ENCODE measurements around the gene PTPRG. TPM values are rescaled to one million over a fixed set of nuclear protein-coding genes. Genes with fewer than 3 reads are reported as not detected.

PTPRG gene
- total RNA-seq, 1 donor from 2014 or later, result 0.84 TPM

DNA sequence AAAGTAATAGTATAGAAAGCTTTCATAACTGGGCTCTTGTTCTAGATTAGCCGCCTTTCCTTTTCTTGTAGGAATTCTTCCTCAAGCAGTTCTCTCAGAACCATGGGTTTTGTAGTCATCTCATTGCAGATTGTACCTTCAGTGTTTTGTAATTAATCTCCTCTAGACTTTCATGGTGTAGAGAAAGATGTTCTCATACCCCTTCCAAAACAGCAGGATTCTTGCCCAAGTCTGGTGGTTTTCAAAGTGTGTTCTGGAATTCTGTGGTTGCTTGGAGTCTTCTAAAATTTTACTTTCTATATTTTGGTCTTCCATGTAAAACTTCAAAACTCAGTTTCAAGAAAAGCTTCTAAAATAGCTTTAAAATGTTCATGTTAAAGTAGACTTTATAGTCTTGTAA, 293.8 kb downstream of the PTPRG start:
- intact Hi-C loops (cut with micrococcal nuclease), result no loop called here

DNA sequence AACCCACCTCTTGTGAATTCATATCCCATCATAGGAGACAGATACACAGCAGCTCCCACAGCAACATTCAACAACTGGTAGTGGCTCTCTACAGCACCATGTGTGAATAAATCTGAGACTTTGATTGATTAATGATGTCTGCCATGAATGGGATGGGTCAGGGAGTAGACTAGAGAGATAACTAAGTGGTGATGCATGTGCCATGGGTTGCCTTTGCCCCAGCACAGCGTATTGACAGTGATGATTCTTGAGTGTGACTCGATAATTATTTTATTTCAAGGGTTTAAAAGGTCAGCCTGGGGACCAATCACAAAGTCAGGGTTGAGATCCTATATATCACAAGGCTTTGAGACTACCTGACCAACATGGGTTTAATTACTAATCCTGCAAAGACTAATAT, 295.9 kb downstream of the PTPRG start:
- intact Hi-C loops (cut with micrococcal nuclease), result no loop called here

DNA sequence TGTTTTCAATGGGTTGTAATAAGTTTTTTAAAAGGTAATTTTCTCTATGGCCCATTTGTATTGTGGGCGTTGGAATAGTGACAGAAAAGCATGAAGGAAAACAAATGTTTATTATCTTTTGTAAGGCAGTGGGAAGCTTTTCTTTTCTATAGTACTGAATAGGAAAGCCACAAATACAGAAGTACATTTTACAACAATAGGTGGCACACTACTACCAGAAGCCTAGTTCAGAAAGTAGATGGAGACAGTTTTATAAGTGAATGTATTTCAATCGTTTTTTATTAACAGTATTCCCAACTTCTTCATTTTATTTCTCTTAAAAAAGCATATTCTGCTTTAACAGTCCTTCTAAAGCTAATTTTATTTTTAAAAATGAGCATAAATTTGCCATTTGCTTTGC, 296.7 kb downstream of the PTPRG start:
- intact Hi-C loops (cut with micrococcal nuclease), result no loop called here

DNA sequence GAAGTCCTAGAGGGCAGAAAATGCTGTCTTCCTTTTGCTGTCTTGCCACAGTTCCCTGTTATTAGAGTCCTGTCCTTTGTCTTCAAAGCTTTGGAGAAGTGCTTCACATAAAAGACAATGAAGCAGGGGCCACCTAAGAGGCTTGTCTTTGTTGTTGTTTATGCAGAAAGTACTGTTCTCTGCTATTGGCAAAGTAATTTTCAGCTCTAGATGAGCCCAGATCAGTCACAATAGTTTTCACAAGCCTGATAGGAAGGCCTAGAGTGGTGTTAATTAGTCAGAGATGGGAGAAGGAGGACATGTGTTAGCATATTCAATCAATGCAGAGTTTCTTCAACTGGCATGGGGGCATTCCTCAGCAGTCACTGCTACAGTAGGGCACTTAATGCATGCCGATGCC, 300.0 kb downstream of the PTPRG start:
- intact Hi-C loops (cut with micrococcal nuclease), result no loop called here

DNA sequence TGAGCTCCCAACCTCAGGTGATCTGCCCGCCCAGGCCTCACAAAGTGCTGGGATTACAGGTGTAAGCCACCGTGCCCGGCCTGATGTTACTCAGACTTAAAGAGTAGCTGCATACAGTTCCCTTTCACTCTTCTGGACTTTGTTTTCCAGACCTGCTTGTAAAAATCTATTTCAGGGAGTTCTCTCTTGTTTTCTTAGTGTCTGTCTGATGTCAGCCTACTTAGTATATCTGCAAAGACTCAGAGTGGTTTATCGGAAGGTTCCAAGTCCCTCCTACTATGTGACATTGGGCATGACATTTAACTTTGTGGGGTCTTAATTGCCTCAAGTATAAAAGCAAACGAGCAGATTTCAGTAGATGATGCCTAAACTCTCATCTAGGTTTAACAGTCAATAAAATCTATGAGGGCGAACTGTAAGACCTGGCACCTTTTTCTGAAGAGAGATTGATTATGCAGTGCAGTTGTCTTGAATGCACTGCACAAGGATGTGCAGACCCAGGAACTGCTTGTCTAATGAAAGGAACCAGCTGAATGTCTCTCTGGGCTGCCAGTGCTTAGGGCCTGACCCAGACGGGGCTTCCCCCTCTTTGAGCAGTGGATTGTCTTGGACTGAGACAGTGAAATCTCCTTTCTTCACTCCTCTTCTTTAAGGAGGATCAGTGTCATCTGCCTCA, 301.4 kb downstream of the PTPRG start:
- intact Hi-C loops (cut with micrococcal nuclease), result no loop called here

DNA sequence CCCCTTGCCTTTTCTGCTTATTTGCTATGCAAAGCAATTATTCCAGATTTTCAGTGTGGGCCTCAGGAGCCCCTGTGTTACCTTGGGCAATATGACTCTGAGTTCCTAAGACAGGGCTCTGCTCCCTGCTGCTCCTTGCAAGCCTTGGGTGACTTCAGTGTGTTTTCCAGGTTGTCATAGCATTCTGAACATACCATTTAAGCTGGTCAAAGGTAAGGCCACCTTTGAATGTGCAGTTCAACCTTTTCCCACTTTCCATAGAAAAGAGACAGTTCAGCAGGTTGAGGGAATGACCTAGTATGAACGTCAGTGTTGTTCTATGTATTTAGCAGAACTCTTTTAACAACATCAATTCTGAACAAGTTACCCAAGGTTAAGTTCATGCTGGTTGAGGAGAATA, 302.2 kb downstream of the PTPRG start:
- intact Hi-C loops (cut with micrococcal nuclease), result no loop called here

DNA sequence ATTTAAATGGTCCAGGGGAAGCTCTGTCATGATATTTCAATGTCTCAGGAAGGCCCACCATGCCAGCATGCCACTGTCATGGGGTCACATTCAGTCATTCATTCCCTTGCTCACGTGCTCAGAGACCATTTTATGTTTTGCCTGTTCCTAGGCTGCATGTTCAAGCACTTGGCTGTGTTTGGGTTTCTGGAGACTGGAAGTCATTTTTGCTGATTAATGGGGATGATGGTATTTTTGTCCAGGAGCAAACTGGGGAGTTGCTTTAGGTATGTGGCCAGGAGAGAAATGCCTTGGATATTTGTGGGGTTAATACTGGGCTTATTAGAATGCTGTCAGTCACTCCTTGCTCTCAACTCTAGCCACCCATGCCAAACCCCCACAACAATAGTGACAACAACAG, 303.5 kb downstream of the PTPRG start:
- intact Hi-C loops (cut with micrococcal nuclease), result no loop called here

DNA sequence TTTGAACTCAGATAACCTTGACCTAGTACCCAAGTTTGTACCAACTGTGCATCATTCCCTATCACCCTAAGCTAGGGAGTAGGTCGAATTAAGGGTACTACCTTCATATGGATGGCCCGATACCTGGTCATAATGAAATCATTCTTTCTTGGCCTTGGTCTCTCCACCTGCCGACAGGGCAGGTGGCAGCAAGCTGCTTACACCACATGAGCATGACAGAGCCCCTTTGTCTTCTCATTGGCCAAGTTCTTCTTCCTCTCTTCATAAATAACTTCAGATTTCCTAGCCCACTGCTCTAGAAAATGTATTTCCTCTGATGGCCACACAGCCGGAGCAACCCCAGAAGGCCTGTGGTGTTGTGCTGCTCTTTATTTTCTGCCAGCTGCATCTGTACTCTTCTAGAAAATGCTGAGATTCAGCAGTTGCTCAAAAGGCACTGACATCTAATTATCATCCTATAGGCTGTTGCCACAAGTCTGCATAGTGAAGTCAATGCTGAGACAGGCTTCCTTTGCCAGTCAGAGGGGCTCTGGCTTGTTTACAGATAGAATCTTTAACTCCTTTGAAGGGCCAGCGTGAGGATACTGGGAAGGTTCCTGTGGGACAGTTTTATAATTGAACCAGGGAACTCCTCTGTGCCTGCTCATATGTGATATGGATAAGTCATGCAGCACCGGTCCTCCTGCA, 304.2 kb downstream of the PTPRG start:
- intact Hi-C loops (cut with micrococcal nuclease), result no loop called here

DNA sequence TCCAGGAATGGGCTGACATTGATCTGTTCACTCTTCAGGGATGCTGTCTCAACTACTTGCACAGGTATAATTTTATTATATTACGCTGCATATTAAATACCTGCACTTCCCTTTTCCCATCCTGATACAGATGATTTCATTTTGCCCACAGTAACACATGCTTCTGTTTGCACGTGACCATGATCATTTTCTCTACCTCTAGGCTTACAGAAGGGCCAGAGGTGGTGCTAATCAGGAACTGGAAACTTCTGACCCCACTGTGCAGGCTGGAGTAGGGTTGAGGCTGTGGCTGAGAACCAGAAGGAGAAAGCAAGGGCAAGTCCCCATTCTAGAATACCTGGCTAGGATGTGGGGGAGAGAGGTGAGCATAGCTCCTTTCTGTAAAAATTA, 304.8 kb downstream of the PTPRG start:
- intact Hi-C loops (cut with micrococcal nuclease), result no loop called here

DNA sequence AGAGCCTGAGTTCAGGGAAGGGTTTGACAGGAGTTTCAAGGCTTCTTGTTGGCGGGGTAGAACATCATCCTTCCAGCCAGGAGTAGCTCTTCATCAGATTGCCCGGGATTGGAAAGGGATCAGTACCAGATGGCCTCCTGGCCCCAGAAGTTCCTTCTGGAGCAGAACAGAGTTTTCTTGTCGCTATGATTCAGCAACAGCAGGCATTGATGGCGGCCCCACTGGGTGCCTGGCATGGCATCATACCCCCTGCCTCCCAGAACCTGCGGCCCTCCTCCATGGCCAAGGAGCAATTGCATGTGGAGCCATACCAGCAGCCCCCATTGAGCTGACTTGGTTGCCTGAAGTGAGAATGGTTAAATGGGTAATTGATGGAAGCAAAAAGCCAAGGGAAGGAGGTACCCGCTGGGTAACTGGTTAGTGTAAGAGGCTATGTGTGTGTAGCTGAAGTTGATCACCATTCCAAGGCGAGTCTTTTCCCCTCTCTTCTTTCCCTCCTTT, 305.6 kb downstream of the PTPRG start:
- intact Hi-C loops (cut with micrococcal nuclease), result no loop called here

DNA sequence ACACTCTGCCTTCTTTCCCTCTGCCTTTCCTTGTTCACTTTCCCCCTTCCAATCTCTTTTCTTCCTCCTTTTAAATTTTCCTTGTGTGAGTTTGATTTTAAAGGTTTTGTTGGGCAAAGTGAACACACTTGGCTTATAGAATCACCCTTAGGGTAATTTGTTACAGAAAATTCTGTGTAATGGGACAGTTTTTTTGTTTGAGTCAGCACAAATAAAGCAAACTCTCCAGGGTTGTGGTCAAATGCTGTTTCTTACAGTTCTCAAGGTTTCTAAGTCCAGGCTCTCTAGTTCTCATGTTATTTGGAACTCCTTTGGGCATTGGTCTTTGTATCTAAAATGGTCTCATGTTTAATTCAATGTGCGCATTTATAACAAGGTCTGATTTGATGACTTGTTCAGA, 307.1 kb downstream of the PTPRG start:
- intact Hi-C loops (cut with micrococcal nuclease), result no loop called here

DNA sequence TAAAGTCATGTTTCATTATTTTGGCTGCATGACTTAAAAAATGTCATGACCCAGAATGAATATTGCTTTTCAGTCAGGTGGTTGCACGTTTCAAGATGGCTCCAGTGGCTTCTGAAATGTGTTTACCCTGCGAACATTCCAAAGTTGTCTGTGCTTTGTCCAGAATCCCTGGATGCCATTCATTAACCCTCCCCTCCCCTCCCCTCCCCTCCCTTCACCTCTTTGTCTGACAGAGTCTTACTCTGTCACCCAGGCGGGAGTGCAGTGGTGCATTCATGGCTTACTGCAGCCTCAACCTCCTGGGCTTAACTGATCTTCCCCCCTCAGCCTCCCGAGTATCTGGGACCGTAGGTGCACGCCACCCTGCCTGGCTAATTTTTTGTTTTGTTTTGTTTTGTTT, 308.0 kb downstream of the PTPRG start:
- intact Hi-C loops (cut with micrococcal nuclease), result no loop called here

DNA sequence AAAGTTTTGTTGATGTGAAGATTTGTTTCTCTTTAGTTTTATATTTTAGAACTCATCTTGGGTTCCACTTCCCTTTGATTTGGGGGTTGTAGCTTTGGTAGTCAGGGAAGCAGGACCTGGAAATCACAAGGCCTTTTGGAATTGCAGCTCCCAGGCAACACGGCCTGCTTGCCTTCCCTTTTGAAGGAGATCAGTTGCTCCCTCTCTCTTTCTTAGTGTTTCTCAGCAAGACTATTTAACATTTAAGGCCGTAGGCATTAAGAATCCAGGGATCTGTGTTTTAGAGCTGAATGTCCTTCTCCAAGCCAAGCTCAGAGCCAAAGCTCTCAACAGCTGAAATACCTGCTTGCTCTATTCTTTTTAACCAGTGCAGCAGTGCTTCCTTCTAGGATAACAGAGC, 310.3 kb downstream of the PTPRG start:
- intact Hi-C loops (cut with micrococcal nuclease), result no loop called here

DNA sequence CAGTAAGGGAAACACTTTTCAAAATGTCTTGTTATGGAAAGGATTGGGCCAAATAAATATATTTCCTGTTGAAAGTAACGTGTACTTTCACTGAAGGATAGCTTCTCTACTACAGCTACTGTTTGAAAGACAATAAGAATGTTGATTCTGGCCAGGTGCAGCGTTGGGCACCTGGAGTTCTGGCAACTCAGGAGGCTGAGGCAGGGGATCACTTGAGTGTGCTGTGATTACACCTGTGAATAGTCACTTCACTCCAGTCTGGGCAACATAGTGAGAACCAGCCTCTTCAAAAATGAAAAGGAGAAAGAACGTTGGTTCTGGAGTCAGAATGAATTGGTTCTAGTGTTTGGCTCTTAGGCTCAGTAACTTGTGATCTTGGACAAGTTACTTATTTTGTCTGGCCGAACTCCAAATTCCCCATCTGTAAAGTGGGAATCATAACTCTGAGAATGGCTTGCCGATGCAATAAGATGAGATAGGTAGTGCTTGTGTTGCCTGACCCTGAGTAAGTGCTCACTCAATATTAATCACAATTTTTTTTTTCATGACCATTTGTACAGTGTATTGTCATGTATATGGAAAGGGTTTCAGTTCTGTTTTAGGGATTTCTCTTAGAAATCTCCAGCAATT, 310.8 kb downstream of the PTPRG start:
- intact Hi-C loops (cut with micrococcal nuclease), result no loop called here

DNA sequence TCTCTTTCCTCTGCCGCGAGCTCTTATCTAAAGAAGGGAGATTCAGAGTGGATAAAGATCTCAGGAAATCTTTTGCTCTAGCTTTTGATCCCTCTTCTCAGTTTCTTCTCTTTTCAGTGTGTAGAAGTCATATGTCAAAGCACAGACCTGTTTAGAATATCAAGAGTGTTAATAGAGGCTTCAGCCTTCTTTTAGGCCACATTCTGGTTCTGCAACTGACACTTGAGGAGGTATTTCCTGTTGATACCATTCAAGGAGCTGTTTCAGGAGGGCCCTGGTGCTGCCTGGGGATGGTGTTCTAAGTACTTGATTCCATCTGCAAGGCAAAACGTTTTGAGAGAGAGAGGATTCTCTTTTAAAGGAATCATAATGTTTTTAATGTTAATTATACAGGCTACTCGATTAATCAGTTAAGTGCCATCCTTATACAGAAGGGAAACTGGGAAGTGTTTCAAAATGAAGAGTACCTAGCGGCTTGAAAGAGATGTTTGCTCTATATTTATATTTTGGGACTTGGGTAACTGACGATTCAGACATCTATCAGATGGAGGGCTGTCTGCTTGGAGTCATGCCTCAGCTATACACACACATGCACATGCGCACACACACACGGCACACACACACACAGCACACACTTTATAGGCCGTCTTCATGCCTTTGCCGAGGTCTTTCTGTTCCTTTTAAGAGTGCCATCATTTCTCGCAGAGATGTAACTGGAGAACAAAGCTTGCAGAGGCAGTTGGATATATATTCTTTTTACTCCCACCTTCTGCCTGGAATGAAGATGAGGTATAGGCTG, 313.9 kb downstream of the PTPRG start:
- intact Hi-C loops (cut with micrococcal nuclease), result no loop called here

DNA sequence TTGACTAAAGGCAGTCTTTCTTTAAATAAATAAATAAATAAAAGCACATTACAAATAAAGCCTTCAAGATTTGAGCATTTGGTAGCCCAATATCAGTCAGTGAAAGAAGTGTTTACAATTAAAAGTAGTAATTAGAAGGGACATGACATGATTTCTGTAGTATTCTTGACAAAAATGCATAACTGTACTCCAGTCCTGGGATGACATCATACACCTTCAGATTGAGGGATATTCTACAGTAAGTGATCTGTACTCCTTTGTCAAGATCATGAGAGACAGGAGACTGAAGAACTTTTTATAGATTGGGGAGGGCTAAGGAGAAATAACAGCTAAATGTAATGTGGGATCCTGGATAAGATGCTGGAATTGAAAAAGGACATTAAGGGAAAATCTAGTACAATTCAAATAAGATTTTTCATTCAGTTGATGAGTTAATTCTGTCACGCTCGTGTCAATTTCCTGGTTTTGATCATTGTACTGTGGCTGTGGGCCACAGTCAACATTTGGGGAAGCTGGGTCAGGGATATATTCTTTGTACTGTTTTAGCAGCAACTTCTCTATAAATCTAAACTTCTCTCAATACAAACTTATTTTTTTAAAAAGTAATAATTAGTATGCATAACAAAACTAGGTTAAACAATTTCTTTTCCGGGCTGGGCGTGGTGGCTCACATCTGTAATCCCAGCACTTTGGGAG, 314.8 kb downstream of the PTPRG start:
- intact Hi-C loops (cut with micrococcal nuclease), result no loop called here

DNA sequence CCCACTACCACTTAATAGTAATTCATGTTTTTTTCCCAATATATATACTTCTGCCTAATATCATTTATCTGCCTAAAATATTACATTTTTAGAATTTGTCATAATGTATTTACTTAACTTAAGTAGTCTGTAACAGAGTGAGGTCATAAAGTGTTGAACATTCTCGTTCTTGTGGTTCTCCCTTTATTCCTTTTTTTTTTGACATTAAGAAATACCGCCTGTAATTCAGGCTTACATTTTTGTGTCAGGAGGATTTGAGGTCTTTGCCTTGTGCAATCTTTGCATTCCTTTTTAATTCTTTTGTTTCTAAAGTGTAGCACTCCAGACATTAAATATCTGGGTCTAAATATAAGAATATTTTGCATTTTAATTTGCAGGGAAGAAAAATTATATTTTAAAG, 315.4 kb downstream of the PTPRG start:
- intact Hi-C loops (cut with micrococcal nuclease), result no loop called here

DNA sequence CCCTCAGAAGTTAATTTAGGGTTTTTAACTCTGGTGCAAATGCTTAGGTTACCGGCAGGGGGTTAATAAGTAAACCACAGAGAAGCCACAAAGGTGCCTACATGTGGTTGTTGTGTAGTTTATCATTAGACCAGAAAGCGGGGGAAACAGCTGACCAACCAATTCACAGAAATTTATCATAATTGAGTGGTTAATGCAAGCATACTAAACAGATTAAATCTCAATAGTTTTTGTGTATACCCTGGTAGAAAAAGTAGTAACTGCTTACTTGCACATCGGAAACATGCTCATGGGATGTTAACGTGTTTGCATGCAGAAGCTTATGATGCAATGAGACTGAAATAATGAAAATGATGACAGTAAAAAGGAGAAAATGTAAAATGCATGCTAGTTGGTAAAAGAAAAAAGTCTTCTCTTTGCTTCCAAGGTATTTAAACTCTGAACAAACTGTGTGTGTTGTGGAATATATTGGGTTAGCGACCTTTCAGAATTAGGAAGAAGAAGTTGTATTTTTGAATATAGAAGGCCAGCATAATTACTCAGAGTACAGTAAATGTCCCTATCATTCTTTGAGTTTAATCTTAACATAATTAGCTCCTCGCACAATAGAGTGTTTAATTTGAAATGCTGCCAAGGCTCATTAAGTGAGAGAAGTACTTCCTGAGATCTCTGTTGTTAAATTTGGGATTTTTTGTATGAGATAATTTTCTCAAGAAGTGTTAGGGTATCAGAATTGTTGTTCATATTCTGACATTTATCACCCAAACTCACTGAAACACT, 316.2 kb downstream of the PTPRG start:
- intact Hi-C loops (cut with micrococcal nuclease), result no loop called here

DNA sequence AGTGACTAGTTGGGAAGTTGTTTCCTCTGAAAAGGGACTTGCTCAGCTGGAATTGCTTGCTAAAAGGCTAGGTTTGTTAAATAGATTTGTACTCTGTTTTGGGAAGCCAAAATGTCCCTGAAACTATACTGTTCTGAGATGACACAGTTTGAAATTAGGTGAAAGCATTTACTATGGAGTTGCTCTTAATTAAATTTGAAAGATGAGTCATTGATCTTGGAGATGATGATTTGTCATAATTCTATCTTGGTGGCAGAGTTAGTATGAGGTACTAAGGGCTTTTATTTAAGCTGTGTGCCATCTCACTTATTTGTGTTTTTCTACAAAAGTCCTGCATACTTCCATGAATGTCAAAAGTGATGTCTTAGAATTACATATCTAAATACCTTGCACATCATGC, 320.9 kb downstream of the PTPRG start:
- intact Hi-C loops (cut with micrococcal nuclease), result no loop called here

DNA sequence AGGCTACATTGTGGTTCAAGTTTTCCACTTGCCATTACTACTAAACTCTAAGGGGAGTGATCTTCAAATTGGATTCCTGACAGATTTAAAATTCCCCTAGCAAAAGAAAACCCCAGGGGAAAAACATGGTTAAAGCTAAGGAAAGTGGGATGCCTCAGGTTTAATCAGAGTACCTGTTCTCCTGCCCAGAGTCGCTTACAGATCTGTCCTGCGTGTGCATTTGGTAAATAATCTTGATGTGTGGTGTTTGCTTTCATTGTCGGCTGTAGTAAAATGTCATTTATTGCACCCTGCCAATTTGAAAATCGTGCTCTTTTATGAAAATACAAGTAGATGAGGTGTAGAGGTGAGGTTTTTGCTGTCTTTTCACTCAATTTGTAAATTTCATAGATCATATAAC, 323.4 kb downstream of the PTPRG start:
- intact Hi-C loops (cut with micrococcal nuclease), result no loop called here

DNA sequence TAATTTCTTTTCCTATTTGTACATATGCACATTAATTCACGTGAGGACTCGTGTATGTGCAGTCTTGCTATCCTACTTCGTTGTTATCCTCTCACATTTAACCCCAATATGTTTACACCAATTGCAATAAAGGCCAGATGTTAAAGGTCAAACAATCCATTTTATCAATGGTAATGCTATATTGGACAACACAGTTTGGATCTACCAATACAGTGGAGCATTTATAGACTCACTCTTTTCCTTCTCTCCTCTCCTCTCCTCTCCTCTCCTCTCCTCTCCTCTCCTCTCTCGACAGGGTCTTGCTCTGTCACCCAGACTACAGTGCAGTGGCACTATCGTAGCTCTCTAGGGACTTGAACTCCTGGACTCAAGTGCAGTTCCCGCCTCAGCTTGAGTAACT, 324.0 kb downstream of the PTPRG start:
- intact Hi-C loops (cut with micrococcal nuclease), result no loop called here
